ENCODE data around the gene MRGPRE. TPM values are rescaled to one million over a fixed set of nuclear protein-coding genes. Genes with fewer than 3 reads are reported as not detected.
"Not testable (repeated sequence)": the region's sequence is repeated elsewhere in the genome, so short reads cannot be mapped to it uniquely, and the experiment has no call there.

Gene MRGPRE, protein sequence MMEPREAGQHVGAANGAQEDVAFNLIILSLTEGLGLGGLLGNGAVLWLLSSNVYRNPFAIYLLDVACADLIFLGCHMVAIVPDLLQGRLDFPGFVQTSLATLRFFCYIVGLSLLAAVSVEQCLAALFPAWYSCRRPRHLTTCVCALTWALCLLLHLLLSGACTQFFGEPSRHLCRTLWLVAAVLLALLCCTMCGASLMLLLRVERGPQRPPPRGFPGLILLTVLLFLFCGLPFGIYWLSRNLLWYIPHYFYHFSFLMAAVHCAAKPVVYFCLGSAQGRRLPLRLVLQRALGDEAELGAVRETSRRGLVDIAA
- under 1 TPM in 1 of 4 donors, not detected in 3; 0.50 TPM for total RNA-seq

GRCh38 chr11:3231851-3232744 lies at the start of gene MRGPRE:
Gene MRGPRE, minus strand, starts transcription at chr11:3232417. Its CDS starts 3,618 bp downstream, at chr11:3228799.
- intact Hi-C loops (cut with DNase I): no loop called here
- H3K27ac ChIP-seq: no peak within 1 kb of the TSS
- H3K4me1 ChIP-seq: no peaks in the 10 kb centered on the region
- H3K9me3 ChIP-seq: no peaks in the 10 kb centered on the region
- peaks cover 0 to 66% (median 0%) of the 10 kb centered on the region in 4 donors for H3K27me3 ChIP-seq
- no peaks in the 10 kb centered on the region for H3K36me3 ChIP-seq
- H3K4me3 ChIP-seq: peak within 1 kb of the TSS in 1 of 4 donors; percentile 0
- TF ChIP-seq POLR2A (IDR thresholded peaks at IDR 0.05): no peak
- TF ChIP-seq CTCF (IDR thresholded peaks at IDR 0.05): no peak
- WGBS, 2 donors: 53 to 62% methylated on average over 5 to 9 of the region's 39 CpGs
- no peak for DNase-seq

- intact Hi-C loops (cut with DNase I); H3K27ac ChIP-seq; H3K9me3 ChIP-seq; H3K27me3 ChIP-seq; H3K4me1 ChIP-seq; DNase-seq; H3K36me3 ChIP-seq; H3K4me3 ChIP-seq: not testable (repeated sequence)
- WGBS, 2 donors: 80% methylated on average over 1 of the region's 10 CpGs; no CpG with 5 or more reads in 1 of the 2 donors
Observed at GRCh38 chr11:3281146-3281545, 48.9 kb upstream of the MRGPRE start.

DNA sequence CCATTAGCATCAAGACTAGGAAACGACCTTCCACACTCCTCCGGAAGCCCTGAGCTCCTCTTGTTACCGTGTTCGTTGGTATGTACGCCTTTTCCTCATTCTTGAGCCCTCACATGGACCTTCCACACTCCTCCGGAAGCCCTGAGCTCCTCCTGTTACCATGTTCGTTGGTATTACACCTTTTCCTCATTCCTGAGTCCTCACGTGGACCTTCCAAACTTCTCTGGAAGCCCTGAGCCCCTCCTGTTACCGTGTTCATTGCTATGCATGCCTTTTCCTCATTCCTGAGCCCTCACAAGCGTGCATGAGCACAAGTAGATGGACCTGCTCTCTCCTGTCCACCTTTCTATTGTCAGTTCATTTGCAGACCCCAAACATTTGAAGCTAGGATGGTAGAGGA lies 48.4 kb upstream of the MRGPRE start:
- intact Hi-C loops (cut with DNase I); H3K4me1 ChIP-seq; H3K27ac ChIP-seq; H3K36me3 ChIP-seq; H3K27me3 ChIP-seq; H3K9me3 ChIP-seq; H3K4me3 ChIP-seq; DNase-seq: not testable (repeated sequence)
- WGBS, 2 donors: no CpG with 5 or more reads among the region's 10 CpGs

DNA sequence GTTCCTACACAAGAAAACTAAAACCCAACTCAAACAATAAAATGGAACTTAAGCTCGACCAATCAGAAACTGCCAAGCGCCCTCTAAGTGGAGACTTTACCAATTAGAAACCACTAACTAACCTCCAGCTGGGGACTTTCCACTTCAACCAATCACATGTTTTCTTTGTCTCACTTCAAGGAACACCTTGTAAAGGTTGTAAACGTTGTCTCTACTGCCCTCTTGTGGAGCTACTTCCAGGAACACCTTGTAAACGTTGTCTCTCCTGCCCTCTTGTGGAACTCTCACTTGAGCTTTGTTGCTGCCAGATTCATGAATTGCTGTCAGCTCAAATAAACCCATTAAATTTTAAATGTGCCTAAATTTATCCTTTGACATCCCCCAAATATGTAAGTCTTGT lies 46.7 kb upstream of the MRGPRE start:
- H3K9me3 ChIP-seq; H3K27me3 ChIP-seq; H3K4me1 ChIP-seq; intact Hi-C loops (cut with DNase I); H3K36me3 ChIP-seq; H3K4me3 ChIP-seq; H3K27ac ChIP-seq; DNase-seq: not testable (repeated sequence)
- no CpG with 5 or more reads among the region's 4 CpGs for WGBS, 2 donors

GRCh38 chr11:3273629-3274028 lies 41.4 kb upstream of the MRGPRE start:
- WGBS, 2 donors: no CpG with 5 or more reads among the region's 8 CpGs
- not testable (repeated sequence) for DNase-seq

GRCh38 chr11:3262548-3262947 lies 30.3 kb upstream of the MRGPRE start:
- 45 to 60% methylated on average over 2 to 5 of the region's 7 CpGs for WGBS, 2 donors
- H3K36me3 ChIP-seq; intact Hi-C loops (cut with DNase I); H3K4me1 ChIP-seq; H3K27ac ChIP-seq; H3K27me3 ChIP-seq; DNase-seq; H3K9me3 ChIP-seq; H3K4me3 ChIP-seq: not testable (repeated sequence)

More at GRCh38 chr11:3273629-3274028, 41.4 kb upstream of the MRGPRE start:
- H3K27me3 ChIP-seq; H3K9me3 ChIP-seq; H3K4me1 ChIP-seq; H3K36me3 ChIP-seq; H3K4me3 ChIP-seq; intact Hi-C loops (cut with DNase I); H3K27ac ChIP-seq: not testable (repeated sequence)

DNA sequence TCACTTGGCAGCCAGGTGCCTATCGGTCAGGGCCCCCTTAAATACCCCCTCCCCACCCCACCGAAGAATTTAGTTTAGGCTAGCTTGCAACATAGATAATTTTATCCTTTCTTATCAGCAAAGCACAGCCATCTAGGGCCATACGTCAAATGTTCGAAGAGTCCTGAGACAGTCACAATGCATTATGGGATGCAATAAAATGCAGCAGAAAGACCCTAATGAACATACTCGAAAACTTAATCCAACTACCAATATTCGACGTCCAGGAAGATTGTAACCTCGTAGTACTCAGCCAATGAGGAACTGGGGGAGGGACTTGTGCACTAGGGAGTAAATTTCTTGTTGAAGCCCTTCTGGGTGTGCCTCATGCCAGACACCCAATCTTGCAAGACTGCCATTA lies 29.6 kb upstream of the MRGPRE start:
- H3K4me3 ChIP-seq; H3K4me1 ChIP-seq; H3K36me3 ChIP-seq; intact Hi-C loops (cut with DNase I); H3K27me3 ChIP-seq; H3K27ac ChIP-seq; H3K9me3 ChIP-seq; DNase-seq: not testable (repeated sequence)
- 73% methylated on average over 4 to 6 of the region's 8 CpGs for WGBS, 2 donors

GRCh38 chr11:3257509-3257908 lies 25.3 kb upstream of the MRGPRE start:
- DNase-seq; H3K4me3 ChIP-seq; H3K9me3 ChIP-seq; intact Hi-C loops (cut with DNase I); H3K27ac ChIP-seq; H3K4me1 ChIP-seq; H3K27me3 ChIP-seq; H3K36me3 ChIP-seq: not testable (repeated sequence)
- 88 to 100% methylated on average over 1 of the region's 1 CpG for WGBS, 2 donors

DNA sequence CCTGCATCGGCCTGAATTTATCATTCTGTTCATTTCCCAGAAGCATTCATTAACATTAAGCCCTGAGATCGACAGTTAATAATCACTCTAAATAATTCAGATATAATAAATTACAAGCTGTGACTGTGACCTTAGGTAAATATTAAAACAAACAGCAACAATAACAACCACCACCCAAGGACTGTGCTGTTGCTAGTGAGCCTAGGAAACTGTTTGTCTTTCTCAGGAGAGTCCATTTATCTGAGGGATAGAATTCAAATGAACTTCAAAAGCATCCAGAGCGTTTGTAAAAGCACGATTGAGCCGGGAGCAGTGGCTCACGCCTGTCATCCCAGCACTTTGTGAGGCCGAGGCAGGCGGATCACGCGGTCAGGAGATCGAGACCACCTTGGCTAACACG lies 23.0 kb upstream of the MRGPRE start:
- H3K27me3 ChIP-seq; H3K27ac ChIP-seq; DNase-seq; H3K9me3 ChIP-seq; H3K4me3 ChIP-seq; H3K4me1 ChIP-seq; H3K36me3 ChIP-seq; intact Hi-C loops (cut with DNase I): not testable (repeated sequence)
- WGBS, 2 donors: 100% methylated on average over 1 of the region's 12 CpGs; no CpG with 5 or more reads in 1 of the 2 donors

DNA sequence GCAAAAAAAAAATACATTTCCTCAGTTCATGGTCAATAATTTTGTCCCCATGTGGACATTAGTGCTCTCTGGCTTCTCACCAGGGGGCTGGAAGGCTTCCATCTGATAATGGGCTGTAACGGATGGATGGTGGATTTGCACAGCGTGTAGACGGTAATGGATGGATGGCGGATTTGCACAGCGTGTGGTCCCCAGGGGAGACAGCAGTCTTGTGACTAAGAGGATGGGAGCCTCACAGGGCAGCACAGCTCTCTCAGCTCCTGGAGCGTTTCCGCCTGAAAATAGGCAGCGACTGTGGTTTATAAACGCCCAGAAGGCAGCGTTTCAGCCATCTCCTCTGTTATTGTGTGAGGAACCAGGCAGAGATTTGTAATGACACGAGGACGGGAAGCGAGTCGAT lies 22.6 kb upstream of the MRGPRE start:
- H3K27me3 ChIP-seq: not testable (repeated sequence)

More for the DNA sequence above, 22.6 kb upstream of the MRGPRE start:
- intact Hi-C loops (cut with DNase I); H3K4me3 ChIP-seq; H3K36me3 ChIP-seq; H3K9me3 ChIP-seq; DNase-seq; H3K27ac ChIP-seq; H3K4me1 ChIP-seq: not testable (repeated sequence)
- WGBS, 2 donors: no CpG with 5 or more reads among the region's 14 CpGs

Measured in esophagus squamous epithelium (tissue), 5 donors.